Measurements from ENCODE around the gene ARFGEF3. TPM values are rescaled to one million over a fixed set of nuclear protein-coding genes. Genes with fewer than 3 reads are reported as not detected.

The ARFGEF3 gene
- total and polyA plus RNA-seq, 2 experiments from 2014 or later: 5.8 to 24.6 TPM

GRCh38 chr6:138266095-138266494 lies 104.4 kb downstream of the ARFGEF3 start (continued):
- TF ChIP-seq REST (IDR thresholded peaks at IDR 0.05; ENCODE audit: unreplicated experiment) (no peak), STAT1 (IDR thresholded peaks at IDR 0.05; ENCODE audit: unreplicated experiment) (no peak), POLR2AphosphoS5 (IDR thresholded peaks at IDR 0.05; ENCODE audit: low read depth) (no peak)

GRCh38 chr6:138267971-138268895 lies 106.5 kb downstream of the ARFGEF3 start:
- Histone ChIP-seq H2AFZ (no peak overlapping the region), H3K79me2 (replicated peaks; ENCODE audit: insufficient read depth) (no peaks in the 10 kb centered on the region), H3K27me3 (ENCODE audit: insufficient read depth) (no peaks in the 10 kb centered on the region), H3K27ac (ENCODE audit: low read depth) (peak overlapping the region; percentile 33; the same call in 1 of the 2 replicates), H3K36me3 (ENCODE audit: insufficient read depth) (no peaks in the 10 kb centered on the region), H3F3A (replicated peaks; ENCODE audit: low read depth) (no peaks in the 10 kb centered on the region), H3K4me2 (no peak overlapping the region), H3K4me3 (no peak overlapping the region), H4K20me1 (replicated peaks; ENCODE audit: insufficient read depth) (no peaks in the 10 kb centered on the region), H3K9me2 (ENCODE audit: insufficient read depth) (no peaks in the 10 kb centered on the region), H3K4me1 (ENCODE audit: insufficient read depth) (no peaks in the 10 kb centered on the region)
- H3K27me3 Mint-ChIP-seq (ENCODE audit: insufficient read depth, low read depth, poor library complexity): peaks cover 3% of the 10 kb centered on the region
- peaks cover 6% of the 10 kb centered on the region for H3K36me3 Mint-ChIP-seq (ENCODE audit: low read depth)
- no peak for DNase-seq (ENCODE audit: low spot score)
- no peak overlapping the region for H3K27ac Mint-ChIP-seq
- TF ChIP-seq CREB1 (CRISPR knock-in tag; IDR thresholded peaks at IDR 0.05; ENCODE audit: low read depth) (no peak), NANOG (IDR thresholded peaks at IDR 0.05; ENCODE audit: borderline replicate concordance) (no peak), ZNF462 (CRISPR knock-in tag; IDR thresholded peaks at IDR 0.05) (no peak), JUNB (IDR thresholded peaks at IDR 0.05; ENCODE audit: unreplicated experiment) (no peak), EZH2 (IDR thresholded peaks at IDR 0.05; ENCODE audit: low read depth, unreplicated experiment) (no peak)
- no peaks in the 10 kb centered on the region for H3K4me1 Mint-ChIP-seq
- H3K9me3 Mint-ChIP-seq: no peaks in the 10 kb centered on the region
- no peak overlapping the region for H3K4me3 Mint-ChIP-seq
- no peak for ATAC-seq
